Cardiac septum (tissue), 1 donor: Measurements from ENCODE around the gene TCF3. TPM values are rescaled to one million over a fixed set of nuclear protein-coding genes. Genes with fewer than 3 reads are reported as not detected.
"Not testable (repeated sequence)": the region's sequence is repeated elsewhere in the genome, so short reads cannot be mapped to it uniquely, and the experiment has no call there.

ENCODE experiments used
- DNase-seq: peaks from one replicate; pipeline ENCODE4 v3.0.0-alpha.2; 2020; ENCODE audit warnings: low spot score
- intact Hi-C: fragments of 100-400 bp; cut with DNase I; formaldehyde crosslinking; loops from one replicate; pipeline ENCODE4 v1.14.0; 2022
- total RNA-seq: library from RNA; stranded (reverse); fragmentation: NEBNext Ultra II Directional; extraction: Animal tissue kit (Norgen Biotek cat#: 25700); gene quantifications from one replicate; pipeline ENCODE4 v1.2.1, GENCODE V29; 2021
- donor health status: DM: no; HTN: no; CAD: no.

Gene TCF3
- total RNA-seq, 1 donor from 2014 or later: 27.7 TPM

GRCh38 chr19:1655131-1655981 is 2.9 kb upstream of the TCF3 start:
- intact Hi-C loops: no loop called here

GRCh38 chr19:1654178-1654792 is 1.9 kb upstream of the TCF3 start:
- intact Hi-C loops: no loop called here

More at GRCh38 chr19:1655131-1655981, 2.9 kb upstream of the TCF3 start:
- no peak for DNase-seq

GRCh38 chr19:1653300-1653628 is 849 bp upstream of the TCF3 start:
- intact Hi-C loops: loop anchor here (1.0 kb wide), 1 partner anchor 48 kb away; the partner anchor contains the start of gene UQCR11
- DNase-seq: no peak

More at GRCh38 chr19:1654178-1654792, 1.9 kb upstream of the TCF3 start:
- DNase-seq: no peak

GRCh38 chr19:1651568-1652291 is 685 bp downstream of the TCF3 start:
- no peak for DNase-seq
- intact Hi-C loops: no loop called here

GRCh38 chr19:1650650-1651567 is 1.5 kb downstream of the TCF3 start:
- DNase-seq: no peak
- intact Hi-C loops: no loop called here

- no peak for DNase-seq
- intact Hi-C loops: no loop called here
Measured at GRCh38 chr19:1649706-1650649, 2.4 kb downstream of the TCF3 start.

GRCh38 chr19:1648920-1649541 is 3.4 kb downstream of the TCF3 start:
- DNase-seq: no peak

GRCh38 chr19:1648459-1648849 is 4.0 kb downstream of the TCF3 start:
- intact Hi-C loops: no loop called here
- no peak for DNase-seq

More at GRCh38 chr19:1648920-1649541, 3.4 kb downstream of the TCF3 start:
- intact Hi-C loops: no loop called here

GRCh38 chr19:1647501-1648458 is 4.6 kb downstream of the TCF3 start:
- no peak for DNase-seq
- intact Hi-C loops: no loop called here

GRCh38 chr19:1646659-1647453 is 5.6 kb downstream of the TCF3 start:
- intact Hi-C loops: no loop called here
- DNase-seq: no peak

- DNase-seq: no peak
- intact Hi-C loops: no loop called here
Measured at GRCh38 chr19:1646149-1646548, 6.3 kb downstream of the TCF3 start.

GRCh38 chr19:1645299-1645698 is 7.1 kb downstream of the TCF3 start:
- no peak for DNase-seq
- intact Hi-C loops: no loop called here

- no peak for DNase-seq
- intact Hi-C loops: no loop called here
Measured at GRCh38 chr19:1644070-1644469, 8.3 kb downstream of the TCF3 start.

- DNase-seq, intact Hi-C loops: not testable (repeated sequence)
Measured at GRCh38 chr19:1640893-1641448, 11.4 kb downstream of the TCF3 start.

GRCh38 chr19:1636325-1637236 is 15.8 kb downstream of the TCF3 start:
- intact Hi-C loops: no loop called here
- DNase-seq: no peak
